Prostate gland (tissue), 2 donors: ENCODE results near the gene SPTB. TPM values are rescaled to one million over a fixed set of nuclear protein-coding genes. Genes with fewer than 3 reads are reported as not detected.

ENCODE experiments used
- DNase-seq: peaks from one replicate; pipeline ENCODE4 v3.0.0-alpha.2; 2019; ENCODE audit warnings: low spot score
- H3K27ac ChIP-seq, 2 donors: fragments of 200-600 bp; sonication (generic); 2 replicates each; pipeline ENCODE4 v1.5.1; 2017 to 2019
- H3K27me3 ChIP-seq: fragments of 200-600 bp; sonication (generic); replicated peaks from 2 replicates; pipeline ENCODE4 v1.5.1; 2019; ENCODE audit not compliant: insufficient read depth
- H3K36me3 ChIP-seq, 2 donors: fragments of 200-600 bp; sonication (generic); 1 replicate in 1 of 2; 2 replicates in 1 of 2; pipeline versions ENCODE4 v1.5.1 to v1.8.1; 2017 to 2019
- H3K4me1 ChIP-seq: fragments of 200-600 bp; sonication (generic); replicated peaks from 2 replicates; pipeline ENCODE4 v1.5.1; 2019
- H3K4me3 ChIP-seq, 2 donors: fragments of 200-600 bp; sonication (generic); 2 replicates each; pipeline ENCODE4 v1.5.1; 2017 to 2019
- H3K9me3 ChIP-seq: fragments of 200-600 bp; sonication (generic); 2 replicates; pipeline ENCODE4 v1.5.1; 2017
- CTCF ChIP-seq, 4 experiments: fragments of 200-600 bp in 2 of 4; fragments of 450-650 bp in 2 of 4; sonication (generic) in 2 of 4; IDR thresholded peaks; 1 replicate in 3 of 4; 2 replicates in 1 of 4; pipeline ENCODE4 v1.5.1; 2016 to 2019; ENCODE audit warnings: antibody characterized with exemption in 4 of 4, mild to moderate bottlenecking in 2 of 4, moderate library complexity in 2 of 4
- POLR2A ChIP-seq: fragments of 450-650 bp; IDR thresholded peaks from one replicate; pipeline ENCODE4 v1.6.1; 2016; ENCODE audit warnings: antibody characterized with exemption, mild to moderate bottlenecking
- POLR2AphosphoS5 ChIP-seq: sonication (generic); formaldehyde crosslinking; IDR thresholded peaks from one replicate; pipeline ENCODE4 v1.6.1; 2017; ENCODE audit warnings: antibody characterized with exemption
- WGBS: methylation state at CpG from one replicate; pipeline ENCODE4 v1.1.5; 2018; 5-methylcytosine and 5-hydroxymethylcytosine counted together
- intact Hi-C: fragments of 100-400 bp; cut with DNase I; formaldehyde crosslinking; loops from one replicate; pipeline ENCODE4 v1.14.2; 2022
- total RNA-seq, 2 donors: library from RNA; depleted of rRNA; stranded (reverse); fragments of >200 nt; gene quantifications; one replicate each; pipeline ENCODE4 v1.1.0, GENCODE V29; 2016

SPTB gene
- total RNA-seq, 2 donors from 2014 or later, result 2.7 to 3.7 TPM

GRCh38 chr14:64865992-64866391 lies 13.7 kb downstream of the SPTB start:
- no peaks in the 10 kb centered on the region for H3K36me3 ChIP-seq
- no peak for DNase-seq
- H3K4me3 ChIP-seq, result no peak overlapping the region
- H3K27me3 ChIP-seq, result peaks cover 3% of the 10 kb centered on the region
- intact Hi-C loops, result no loop called here
- H3K27ac ChIP-seq, result no peak overlapping the region
- H3K9me3 ChIP-seq, result no peaks in the 10 kb centered on the region
- TF ChIP-seq CTCF (IDR thresholded peaks at IDR 0.05) (no peak), POLR2A (no peak), POLR2AphosphoS5 (no peak)
- 73% methylated on average over 6 of the region's 6 CpGs for WGBS
- no peaks in the 10 kb centered on the region for H3K4me1 ChIP-seq

GRCh38 chr14:64865109-64865508 lies 14.6 kb downstream of the SPTB start:
- Histone ChIP-seq H3K4me3 (no peak overlapping the region), H3K27me3 (peaks cover 3% of the 10 kb centered on the region), H3K4me1 (no peaks in the 10 kb centered on the region), H3K9me3 (no peaks in the 10 kb centered on the region), H3K27ac (no peak overlapping the region), H3K36me3 (no peaks in the 10 kb centered on the region)
- no peak for TF ChIP-seq POLR2AphosphoS5
- TF ChIP-seq POLR2A, result no peak
- TF ChIP-seq CTCF (IDR thresholded peaks at IDR 0.05), result no peak
- WGBS, result 43% methylated on average over 6 of the region's 6 CpGs
- DNase-seq, result no peak
- intact Hi-C loops, result no loop called here

- TF ChIP-seq POLR2A (no peak), POLR2AphosphoS5 (no peak), CTCF (IDR thresholded peaks at IDR 0.05) (no peak)
- peaks cover 3% of the 10 kb centered on the region for H3K27me3 ChIP-seq
Observed at GRCh38 chr14:64864258-64864657, 15.4 kb downstream of the SPTB start.

GRCh38 chr14:64861916-64862315 lies 17.8 kb downstream of the SPTB start:
- TF ChIP-seq POLR2AphosphoS5, result no peak
- no peak for TF ChIP-seq CTCF (IDR thresholded peaks at IDR 0.05)
- TF ChIP-seq POLR2A, result no peak
- Histone ChIP-seq H3K9me3 (no peaks in the 10 kb centered on the region), H3K4me3 (no peak overlapping the region), H3K27me3 (no peaks in the 10 kb centered on the region), H3K36me3 (no peaks in the 10 kb centered on the region), H3K27ac (no peak overlapping the region), H3K4me1 (no peaks in the 10 kb centered on the region)
- intact Hi-C loops, result no loop called here
- DNase-seq, result no peak
- 49% methylated on average over 3 of the region's 3 CpGs for WGBS

More at GRCh38 chr14:64864258-64864657, 15.4 kb downstream of the SPTB start:
- no peak overlapping the region for H3K4me3 ChIP-seq
- 92% methylated on average over 1 of the region's 1 CpG for WGBS
- no peaks in the 10 kb centered on the region for H3K9me3 ChIP-seq
- no peaks in the 10 kb centered on the region for H3K4me1 ChIP-seq
- no peak for DNase-seq
- intact Hi-C loops, result no loop called here
- no peak overlapping the region for H3K27ac ChIP-seq
- no peaks in the 10 kb centered on the region for H3K36me3 ChIP-seq

GRCh38 chr14:64860039-64860438 lies 19.7 kb downstream of the SPTB start:
- Histone ChIP-seq H3K36me3 (no peaks in the 10 kb centered on the region), H3K9me3 (no peaks in the 10 kb centered on the region), H3K4me1 (no peaks in the 10 kb centered on the region), H3K4me3 (no peak overlapping the region), H3K27ac (no peak overlapping the region), H3K27me3 (no peaks in the 10 kb centered on the region)
- no peak for TF ChIP-seq POLR2A
- no peak for TF ChIP-seq CTCF (IDR thresholded peaks at IDR 0.05)
- TF ChIP-seq POLR2AphosphoS5, result no peak
- no peak for DNase-seq
- WGBS, result 29% methylated on average over 2 of the region's 2 CpGs
- intact Hi-C loops, result no loop called here
